GM10248 (cell line): ENCODE data around the gene EPHA1.

Experiments used
- CTCF ChIA-PET: fragments of 300-600 bp; sonication (Branson Sonifier 250); formaldehyde crosslinking; extraction: SDS; loops from one replicate; lab custom pipeline; 2021; ENCODE audit warnings: antibody characterized with exemption; lab: Yijun Ruan, JAX
- POLR2A ChIA-PET: fragments of 350-650 bp; sonication (Branson Sonifier 250); formaldehyde crosslinking; extraction: SDS; loops from one replicate; lab custom pipeline; 2020; ENCODE audit warnings: antibody characterized with exemption; lab: Yijun Ruan, JAX
- DNase-seq: peaks from one replicate; pipeline ENCODE4 v3.0.0; 2012; ENCODE audit errors: extremely low spot score
- CTCF ChIP-seq: IDR thresholded peaks from 2 replicates; pipeline ENCODE4 v1.5.1; 2012; ENCODE audit warnings: mild to moderate bottlenecking, low read depth; ENCODE audit errors: extremely low read depth, missing control alignments, control extremely low read depth

Gene EPHA1

GRCh38 chr7:143356414-143357050 is 52.1 kb downstream of the EPHA1 start:
- POLR2A ChIA-PET: no interaction called here
- DNase-seq: no peak
- no peak for TF ChIP-seq CTCF
- CTCF ChIA-PET: interaction anchor here (1.2 to 2.7 kb wide), 4 partner anchors 23 to 116 kb away, joined by 3 to 11 read pairs (median 4); no protein-coding TSS in a partner anchor

GRCh38 chr7:143355450-143356385 is 52.9 kb downstream of the EPHA1 start:
- ChIA-PET POLR2A (no interaction called here), CTCF (interaction anchor here (1.2 to 2.7 kb wide), 4 partner anchors 22 to 115 kb away, joined by 4 to 11 read pairs (median 4); no protein-coding TSS in a partner anchor)
- no peak for TF ChIP-seq CTCF
- DNase-seq: no peak

- ChIA-PET POLR2A (no interaction called here), CTCF (interaction anchor here (1.2 to 2.7 kb wide), 3 partner anchors 25 to 114 kb away, joined by 4 to 11 read pairs (median 4); no protein-coding TSS in a partner anchor)
- no peak for TF ChIP-seq CTCF
- DNase-seq: no peak
These were observed 53.7 kb downstream of the EPHA1 start for GRCh38 chr7:143354965-143355364.

GRCh38 chr7:143354376-143354775 is 54.3 kb downstream of the EPHA1 start:
- POLR2A ChIA-PET: no interaction called here
- CTCF ChIA-PET: interaction anchor here (1.7 kb wide), 1 partner anchor 26 kb away, joined by 4 read pairs; no protein-coding TSS in a partner anchor
- DNase-seq: no peak
- TF ChIP-seq CTCF: no peak

- no peak for TF ChIP-seq CTCF
- no peak for DNase-seq
- ChIA-PET CTCF (no interaction called here), POLR2A (no interaction called here)
These were observed 56.1 kb downstream of the EPHA1 start for GRCh38 chr7:143352531-143353002.

- POLR2A ChIA-PET: no interaction called here
- CTCF ChIA-PET: no interaction called here
These were observed 57.1 kb downstream of the EPHA1 start for GRCh38 chr7:143351574-143351973.

More at GRCh38 chr7:143351574-143351973, 57.1 kb downstream of the EPHA1 start:
- DNase-seq: no peak
- no peak for TF ChIP-seq CTCF
